B cell (primary cell): ENCODE results near the gene CPS1. TPM values are rescaled to one million over a fixed set of nuclear protein-coding genes. Genes with fewer than 3 reads are reported as not detected.

Experiments
- ATAC-seq: fragments of 200-7000 bp; cut with Tn5 transposase; one replicate; pipeline ENCODE4 v1.10.0; 2021; ENCODE audit warnings: low read depth, mild to moderate bottlenecking, moderate number of reproducible peaks, moderate library complexity
- CTCF ChIA-PET: fragments of 350-600 bp; sonication (Branson Sonifier 250); formaldehyde crosslinking; loops from one replicate; lab custom pipeline; 2021; ENCODE audit warnings: antibody characterized with exemption, inconsistent platforms; lab: Charles Lee
- POLR2A ChIA-PET: fragments of 350-600 bp; sonication (Branson Sonifier 250); formaldehyde crosslinking; loops from one replicate; lab custom pipeline; 2021; ENCODE audit warnings: antibody characterized with exemption; lab: Charles Lee
- DNase-seq: peaks from one replicate; pipeline ENCODE4 v3.0.0; 2013
- H2AFZ ChIP-seq: 2 replicates; pipeline ENCODE4 v1.6.1; 2012; ENCODE audit warnings: mild to moderate bottlenecking, low read depth, low read length; ENCODE audit not compliant: insufficient read depth, poor library complexity, severe bottlenecking
- H3K27ac ChIP-seq, 2 donors: 1 replicate in 1 of 2; 2 replicates in 1 of 2; pipeline ENCODE4 v1.5.1; 2012 to 2013; ENCODE audit warnings: low read length in 2 of 2, mild to moderate bottlenecking in 2 of 2, moderate library complexity in 1 of 2
- H3K27me3 ChIP-seq, 4 experiments: fragments of 200-600 bp in 1 of 4; sonication (generic) in 1 of 4; replicated peaks in 1 of 4; 1 replicate in 2 of 4; 2 replicates in 2 of 4; pipeline versions ENCODE4 v1.6.1 to v1.7.0; 2013 to 2016; ENCODE audit warnings: low read length in 3 of 4, mild to moderate bottlenecking in 2 of 4, mixed read lengths in 1 of 4, moderate library complexity in 1 of 4; ENCODE audit not compliant: insufficient read depth in 4 of 4, control insufficient read depth in 3 of 4; ENCODE audit errors: control extremely low read depth in 1 of 4
- H3K36me3 ChIP-seq, 2 experiments: replicated peaks in 1 of 2; 1 replicate in 1 of 2; 2 replicates in 1 of 2; pipeline versions ENCODE4 v1.6.1 to v1.7.1; 2013; ENCODE audit warnings: low read length in 1 of 2; ENCODE audit not compliant: insufficient read depth in 2 of 2, control insufficient read depth in 1 of 2; ENCODE audit errors: control extremely low read depth in 1 of 2, extremely low read depth in 1 of 2
- H3K4me1 ChIP-seq, 2 donors: fragments of 200-600 bp in 1 of 2; sonication (generic) in 1 of 2; 1 replicate in 1 of 2; 2 replicates in 1 of 2; pipeline versions ENCODE4 v1.5.1 to v1.6.1; 2013 to 2017; ENCODE audit warnings: low read length in 2 of 2; ENCODE audit not compliant: control insufficient read depth in 2 of 2, insufficient read depth in 2 of 2
- H3K4me2 ChIP-seq: replicated peaks from 2 replicates; pipeline ENCODE3; 2012; ENCODE audit warnings: mild to moderate bottlenecking, low read depth, low read length; ENCODE audit not compliant: poor library complexity, severe bottlenecking
- H3K4me3 ChIP-seq, 5 experiments: fragments of 200-600 bp in 1 of 5; sonication (generic) in 1 of 5; 1 replicate in 3 of 5; 2 replicates in 2 of 5; pipeline versions ENCODE4 v1.5.1 to v1.7.0; 2011 to 2016; ENCODE audit warnings: low read length in 4 of 5, mild to moderate bottlenecking in 4 of 5, low read depth in 2 of 5, control low read depth in 1 of 5, moderate library complexity in 1 of 5; ENCODE audit not compliant: insufficient read depth in 1 of 5; ENCODE audit errors: control extremely low read depth in 1 of 5, extremely low read depth in 1 of 5
- H3K79me2 ChIP-seq: fragments of 200-600 bp; sonication (generic); one replicate; pipeline ENCODE4 v1.6.0; 2016; ENCODE audit warnings: low read length; ENCODE audit not compliant: control insufficient read depth, insufficient read depth
- H3K9ac ChIP-seq: fragments of 200-600 bp; sonication (generic); 2 replicates; pipeline ENCODE4 v1.6.1; 2017; ENCODE audit warnings: mild to moderate bottlenecking, low read length, moderate library complexity
- H3K9me3 ChIP-seq, 3 donors: one replicate each; pipeline versions ENCODE4 v1.6.1 to v1.7.1; 2013; ENCODE audit warnings: low read length in 2 of 3; ENCODE audit not compliant: control insufficient read depth in 2 of 3, insufficient read depth in 1 of 3; ENCODE audit errors: control extremely low read depth in 1 of 3
- H4K20me1 ChIP-seq: 2 replicates; pipeline ENCODE4 v1.6.0; 2012; ENCODE audit warnings: mild to moderate bottlenecking, low read length; ENCODE audit not compliant: insufficient read depth, control insufficient read depth, poor library complexity, severe bottlenecking
- H3K27ac Mint-ChIP-seq: one replicate; pipeline ENCODE4 v1.8.0; 2021; ENCODE audit warnings: mixed read lengths
- H3K27me3 Mint-ChIP-seq: one replicate; pipeline ENCODE4 v1.8.0; 2021; ENCODE audit warnings: mixed read lengths
- H3K4me1 Mint-ChIP-seq: one replicate; pipeline ENCODE4 v1.8.0; 2021; ENCODE audit warnings: mixed read lengths
- H3K4me3 Mint-ChIP-seq: one replicate; pipeline ENCODE4 v1.8.0; 2021; ENCODE audit warnings: mixed read lengths
- H3K9me3 Mint-ChIP-seq: one replicate; pipeline ENCODE4 v1.8.0; 2022; ENCODE audit warnings: mixed read lengths; ENCODE audit not compliant: insufficient read depth
- CTCF ChIP-seq: fragments of 200-600 bp; IDR thresholded peaks from one replicate; pipeline ENCODE4 v1.8.0; 2022; ENCODE audit warnings: antibody characterized with exemption, mild to moderate bottlenecking
- EZH2 ChIP-seq: IDR thresholded peaks from 2 replicates; pipeline ENCODE4 v1.6.1; 2012; ENCODE audit warnings: borderline replicate concordance, low read depth, mild to moderate bottlenecking, moderate library complexity, low read length; ENCODE audit not compliant: insufficient read depth, poor library complexity, severe bottlenecking
- WGBS: methylation state at CpG from one replicate; pipeline ENCODE4 v1.1.5; 2013; ENCODE audit warnings: missing lambda C conversion rate; ENCODE audit not compliant: insufficient coverage; 5-methylcytosine and 5-hydroxymethylcytosine counted together
- intact Hi-C: fragments of 100-400 bp; cut with micrococcal nuclease; formaldehyde crosslinking; loops from one replicate; pipeline ENCODE4 v1.10.0; 2022
- polyA plus RNA-seq: library from polyadenylated mRNA; depleted of rRNA; stranded (reverse); fragments of >200 nt; gene quantifications from 2 replicates; pipeline ENCODE4 v1.2.3, GENCODE V29; 2012
- total RNA-seq, 2 donors: library from RNA; stranded (reverse); fragments of 120-200 nt in 1 of 2; gene quantifications; 1 replicate in 1 of 2; 2 replicates in 1 of 2; pipeline versions ENCODE4 v1.2.3 to v1.2.4, GENCODE V29; 2013 to 2022

CPS1 gene
- total and polyA plus RNA-seq, 2 donors (not counting 1 experiment from before 2014, with no cell fraction given): 0.12 to 0.25 TPM

- intact Hi-C loops: no loop called here
- H4K20me1 ChIP-seq: no peaks in the 10 kb centered on the region
- H3K9ac ChIP-seq: no peak overlapping the region
- H3K27me3 Mint-ChIP-seq: no peaks in the 10 kb centered on the region
- H3K9me3 Mint-ChIP-seq: no peaks in the 10 kb centered on the region
- H3K27ac Mint-ChIP-seq: no peak overlapping the region
- H3K27me3 ChIP-seq: no peaks in the 10 kb centered on the region
- DNase-seq (no peak), ATAC-seq (no peak)
- no peak for TF ChIP-seq CTCF
- no peak for TF ChIP-seq EZH2
- POLR2A ChIA-PET: no interaction called here
- H3K4me3 Mint-ChIP-seq: no peak overlapping the region
- no peak overlapping the region for H3K4me2 ChIP-seq
- no peaks in the 10 kb centered on the region for H3K4me1 ChIP-seq
- H3K4me1 Mint-ChIP-seq: no peaks in the 10 kb centered on the region
- H3K4me3 ChIP-seq: no peak overlapping the region
- H2AFZ ChIP-seq: no peak overlapping the region
- CTCF ChIA-PET: no interaction called here
- no peak overlapping the region for H3K27ac ChIP-seq
- H3K79me2 ChIP-seq: no peaks in the 10 kb centered on the region
- H3K36me3 ChIP-seq: no peaks in the 10 kb centered on the region
- 83% methylated on average over 1 of the region's 1 CpG for WGBS
- no peaks in the 10 kb centered on the region for H3K9me3 ChIP-seq
Observed at GRCh38 chr2:210635257-210635656, 78.9 kb downstream of the CPS1 start.

- no peak for TF ChIP-seq EZH2
- no peak for TF ChIP-seq CTCF
- CTCF ChIA-PET: no interaction called here
- H3K27me3 Mint-ChIP-seq: peaks cover 5% of the 10 kb centered on the region
- intact Hi-C loops: no loop called here
- Histone ChIP-seq H4K20me1 (no peaks in the 10 kb centered on the region), H3K9me3 (peaks cover 0 to 4% (median 0%) of the 10 kb centered on the region in 3 donors), H3K27me3 (no peaks in the 10 kb centered on the region), H3K4me3 (no peak overlapping the region), H3K27ac (no peak overlapping the region), H3K36me3 (no peaks in the 10 kb centered on the region), H3K9ac (no peak overlapping the region), H3K4me1 (no peaks in the 10 kb centered on the region), H2AFZ (no peak overlapping the region), H3K4me2 (no peak overlapping the region), H3K79me2 (no peaks in the 10 kb centered on the region)
- peaks cover 3% of the 10 kb centered on the region for H3K9me3 Mint-ChIP-seq
- no peak overlapping the region for H3K4me3 Mint-ChIP-seq
- DNase-seq (no peak), ATAC-seq (no peak)
- POLR2A ChIA-PET: no interaction called here
- no peak overlapping the region for H3K27ac Mint-ChIP-seq
- no peaks in the 10 kb centered on the region for H3K4me1 Mint-ChIP-seq
- no CpG with 5 or more reads among the region's 4 CpGs for WGBS
Observed at GRCh38 chr2:210642333-210642732, 85.9 kb downstream of the CPS1 start.
